CD8-positive, alpha-beta memory T cell (primary cell): ENCODE measurements around the gene EID2B. TPM values are rescaled to one million over a fixed set of nuclear protein-coding genes. Genes with fewer than 3 reads are reported as not detected.

Source experiments
- CTCF ChIA-PET: fragments of 350-600 bp; sonication (Branson Sonifier 250); formaldehyde crosslinking; loops from one replicate; lab custom pipeline; 2021; ENCODE audit warnings: antibody characterized with exemption; lab: Charles Lee
- POLR2A ChIA-PET: fragments of 350-600 bp; sonication (Branson Sonifier 250); formaldehyde crosslinking; loops from one replicate; lab custom pipeline; 2021; ENCODE audit warnings: antibody characterized with exemption; lab: Charles Lee
- DNase-seq, 5 donors: peaks; one replicate each; pipeline versions ENCODE4 v3.0.0 to v3.0.0-alpha.2; 2020 to 2022; ENCODE audit warnings: mixed read lengths in 1 of 5
- H3K27ac ChIP-seq: one replicate; pipeline ENCODE4 v1.7.0; 2013; ENCODE audit warnings: low read depth, mild to moderate bottlenecking, low read length, moderate library complexity
- H3K27me3 ChIP-seq: 2 replicates; pipeline ENCODE4 v1.7.0; 2013; ENCODE audit warnings: low read length, mild to moderate bottlenecking; ENCODE audit not compliant: insufficient read depth, poor library complexity, severe bottlenecking
- H3K36me3 ChIP-seq: 2 replicates; pipeline ENCODE4 v1.7.0; 2013; ENCODE audit warnings: mild to moderate bottlenecking, low read length, moderate library complexity; ENCODE audit not compliant: insufficient read depth
- H3K4me1 ChIP-seq: 2 replicates; pipeline ENCODE4 v1.7.0; 2013; ENCODE audit warnings: mild to moderate bottlenecking, low read length, moderate library complexity; ENCODE audit not compliant: insufficient read depth
- H3K4me3 ChIP-seq: 2 replicates; pipeline ENCODE4 v1.7.0; 2013; ENCODE audit warnings: mild to moderate bottlenecking, low read length
- H3K9me3 ChIP-seq: 2 replicates; pipeline ENCODE4 v1.7.0; 2013; ENCODE audit warnings: mild to moderate bottlenecking, low read length
- H3K27ac Mint-ChIP-seq, 8 donors: one replicate each; pipeline ENCODE4 v1.8.0; 2020 to 2021; ENCODE audit warnings: mixed read lengths in 8 of 8, mild to moderate bottlenecking in 6 of 8, inconsistent platforms in 3 of 8, moderate library complexity in 3 of 8
- H3K27me3 Mint-ChIP-seq, 2 donors: one replicate each; pipeline ENCODE4 v1.8.0; 2020 to 2021; ENCODE audit warnings: mixed read lengths in 2 of 2, mild to moderate bottlenecking in 1 of 2, moderate library complexity in 1 of 2
- H3K36me3 Mint-ChIP-seq, 3 donors: one replicate each; pipeline ENCODE4 v1.8.0; 2020 to 2021; ENCODE audit warnings: mixed read lengths in 3 of 3, inconsistent platforms in 1 of 3, mild to moderate bottlenecking in 1 of 3
- H3K4me1 Mint-ChIP-seq, 3 donors: one replicate each; pipeline ENCODE4 v1.8.0; 2020 to 2021; ENCODE audit warnings: mixed read lengths in 3 of 3, inconsistent platforms in 1 of 3, mild to moderate bottlenecking in 1 of 3
- H3K4me3 Mint-ChIP-seq, 7 donors: one replicate each; pipeline ENCODE4 v1.8.0; 2020 to 2021; ENCODE audit warnings: mixed read lengths in 7 of 7, mild to moderate bottlenecking in 6 of 7, moderate library complexity in 4 of 7, inconsistent platforms in 2 of 7
- H3K9me3 Mint-ChIP-seq, 5 donors: one replicate each; pipeline ENCODE4 v1.8.0; 2020 to 2022; ENCODE audit warnings: mixed read lengths in 5 of 5, mild to moderate bottlenecking in 3 of 5, moderate library complexity in 2 of 5, inconsistent platforms in 1 of 5
- polyA plus RNA-seq: library from polyadenylated mRNA; unstranded; fragments of 300-500 nt; fragmentation: Illumina TruSeq; gene quantifications from one replicate; pipeline ENCODE4 v1.2.3, GENCODE V29; 2021
- total RNA-seq, 2 experiments: library from RNA; stranded (reverse); gene quantifications; one replicate each; pipeline ENCODE4 v1.2.3, GENCODE V29; 2021

The EID2B gene
- total and polyA plus RNA-seq, 3 experiments from 2014 or later, result 3.4 to 8.5 (median 3.7) TPM

- Histone ChIP-seq H3K27me3 (peaks cover 5% of the 10 kb centered on the region), H3K36me3 (no peaks in the 10 kb centered on the region), H3K27ac (no peak overlapping the region), H3K4me1 (peaks cover 14% of the 10 kb centered on the region), H3K4me3 (peak overlapping the region; percentile 34), H3K9me3 (no peaks in the 10 kb centered on the region)
- H3K27ac Mint-ChIP-seq, result no peak overlapping the region
- ChIA-PET POLR2A (no interaction called here), CTCF (interaction anchor here (1.4 kb wide), 1 partner anchor 12 kb away, joined by 4 read pairs; no protein-coding TSS in a partner anchor)
- H3K4me3 Mint-ChIP-seq, result peak overlapping the region; percentile 69 to 84 (median 79)
- peaks cover 16 to 22% (median 18%) of the 10 kb centered on the region in 3 donors for H3K4me1 Mint-ChIP-seq
- peak in 3 of 5 donors; percentile 23 to 57 (median 35) for DNase-seq
- peaks cover 0 to 6% (median 0%) of the 10 kb centered on the region in 5 donors for H3K9me3 Mint-ChIP-seq
- peaks cover 35 to 60% of the 10 kb centered on the region in 2 donors for H3K27me3 Mint-ChIP-seq
- no peaks in the 10 kb centered on the region for H3K36me3 Mint-ChIP-seq
Measured at GRCh38 chr19:39506944-39507714, 25.5 kb downstream of the EID2B start.

- H3K4me3 ChIP-seq, result no peak overlapping the region
- H3K9me3 ChIP-seq, result no peaks in the 10 kb centered on the region
- H3K27me3 ChIP-seq, result peaks cover 8% of the 10 kb centered on the region
- Mint-ChIP-seq H3K27ac (peak overlapping the region in 1 of 8 donors; percentile 66), H3K4me1 (peaks cover 16 to 22% (median 18%) of the 10 kb centered on the region in 3 donors), H3K36me3 (no peaks in the 10 kb centered on the region), H3K9me3 (peaks cover 0 to 6% (median 0%) of the 10 kb centered on the region in 5 donors), H3K4me3 (peak overlapping the region; percentile 30 to 69 (median 66)), H3K27me3 (peaks cover 35 to 59% of the 10 kb centered on the region in 2 donors)
- ChIA-PET POLR2A (no interaction called here), CTCF (interaction anchor here (1.4 kb wide), 1 partner anchor 13 kb away, joined by 4 read pairs; no protein-coding TSS in a partner anchor)
- H3K27ac ChIP-seq, result no peak overlapping the region
- no peaks in the 10 kb centered on the region for H3K36me3 ChIP-seq
- DNase-seq, result no peak
- peaks cover 14% of the 10 kb centered on the region for H3K4me1 ChIP-seq
Measured at GRCh38 chr19:39506598-39506943, 26.1 kb downstream of the EID2B start.

GRCh38 chr19:39502640-39503417 lies 29.8 kb downstream of the EID2B start:
- Histone ChIP-seq H3K9me3 (no peaks in the 10 kb centered on the region), H3K27ac (no peak overlapping the region), H3K27me3 (peaks cover 31% of the 10 kb centered on the region), H3K4me3 (no peak overlapping the region), H3K4me1 (peaks cover 25% of the 10 kb centered on the region), H3K36me3 (no peaks in the 10 kb centered on the region)
- peaks cover 0 to 7% (median 0%) of the 10 kb centered on the region in 5 donors for H3K9me3 Mint-ChIP-seq
- no peaks in the 10 kb centered on the region for H3K36me3 Mint-ChIP-seq
- peak overlapping the region in 4 of 8 donors; percentile 38 to 66 (median 52) for H3K27ac Mint-ChIP-seq
- peaks cover 26 to 41% (median 30%) of the 10 kb centered on the region in 3 donors for H3K4me1 Mint-ChIP-seq
- peak overlapping the region in 2 of 7 donors; percentile 46 to 52 for H3K4me3 Mint-ChIP-seq
- CTCF ChIA-PET, result interaction anchor here (0.8 to 2.1 kb wide), 9 partner anchors 11 to 112 kb away, joined by 3 to 11 read pairs (median 4); partner anchors contain the start of genes EID2B, PAF1, SELENOV and SUPT5H
- POLR2A ChIA-PET, result interaction anchor here (0.9 kb wide), 1 partner anchor 62 kb away, joined by 4 read pairs; no protein-coding TSS in a partner anchor
- peak; percentile 68 to 82 (median 75) for DNase-seq
- peaks cover 50 to 72% of the 10 kb centered on the region in 2 donors for H3K27me3 Mint-ChIP-seq

GRCh38 chr19:39501340-39501739 lies 31.3 kb downstream of the EID2B start:
- H3K27me3 ChIP-seq, result peaks cover 31% of the 10 kb centered on the region
- peaks cover 21% of the 10 kb centered on the region for H3K4me1 ChIP-seq
- Mint-ChIP-seq H3K27ac (no peak overlapping the region), H3K4me3 (no peak overlapping the region), H3K4me1 (peaks cover 21 to 31% (median 22%) of the 10 kb centered on the region in 3 donors), H3K27me3 (peaks cover 48 to 65% of the 10 kb centered on the region in 2 donors), H3K9me3 (peaks cover 0 to 4% (median 0%) of the 10 kb centered on the region in 5 donors), H3K36me3 (no peaks in the 10 kb centered on the region)
- ChIA-PET POLR2A (no interaction called here), CTCF (interaction anchor here (0.6 to 1.3 kb wide), 2 partner anchors 13 to 27 kb away, joined by 3 to 5 read pairs; no protein-coding TSS in a partner anchor)
- no peaks in the 10 kb centered on the region for H3K36me3 ChIP-seq
- H3K4me3 ChIP-seq, result no peak overlapping the region
- no peak overlapping the region for H3K27ac ChIP-seq
- DNase-seq, result no peak
- H3K9me3 ChIP-seq, result no peaks in the 10 kb centered on the region

DNA sequence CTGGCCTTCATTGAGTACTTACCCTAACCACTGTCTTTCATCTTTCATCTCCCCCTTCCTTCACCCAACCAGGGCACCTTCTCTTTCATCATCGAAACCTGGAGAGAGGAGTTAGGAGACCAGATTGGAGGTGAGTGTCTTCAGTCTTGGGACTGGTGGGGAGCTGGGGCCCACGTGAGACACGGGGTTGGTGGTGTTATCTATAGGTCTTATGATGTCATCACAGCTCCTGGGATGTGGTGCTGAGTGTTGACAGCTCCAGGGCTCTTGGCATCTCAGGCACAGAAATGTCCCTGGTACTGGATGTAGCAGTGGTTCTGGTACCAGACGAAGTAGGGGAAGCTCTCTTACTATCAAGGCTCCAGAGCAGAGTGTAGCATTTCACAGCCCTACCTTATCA lies 32.1 kb downstream of the EID2B start:
- H3K4me3 Mint-ChIP-seq, result peak overlapping the region in 1 of 7 donors; percentile 17
- no peaks in the 10 kb centered on the region for H3K36me3 ChIP-seq
- no peaks in the 10 kb centered on the region for H3K36me3 Mint-ChIP-seq
- H3K4me1 ChIP-seq, result peaks cover 21% of the 10 kb centered on the region
- DNase-seq, result no peak
- H3K9me3 ChIP-seq, result no peaks in the 10 kb centered on the region
- peak overlapping the region in 1 of 8 donors; percentile 19 for H3K27ac Mint-ChIP-seq
- H3K27ac ChIP-seq, result no peak overlapping the region
- H3K4me1 Mint-ChIP-seq, result peaks cover 18 to 29% (median 20%) of the 10 kb centered on the region in 3 donors
- H3K27me3 ChIP-seq, result peaks cover 31% of the 10 kb centered on the region
- POLR2A ChIA-PET, result interaction anchor here (0.6 kb wide), 1 partner anchor 56 kb away, joined by 3 read pairs; no protein-coding TSS in a partner anchor
- CTCF ChIA-PET, result interaction anchor here (1.3 kb wide), 1 partner anchor 26 kb away, joined by 5 read pairs; no protein-coding TSS in a partner anchor
- H3K9me3 Mint-ChIP-seq, result peaks cover 0 to 4% (median 0%) of the 10 kb centered on the region in 5 donors
- H3K27me3 Mint-ChIP-seq, result peaks cover 45 to 66% of the 10 kb centered on the region in 2 donors
- H3K4me3 ChIP-seq, result no peak overlapping the region

GRCh38 chr19:39499932-39500331 lies 32.7 kb downstream of the EID2B start:
- H3K9me3 Mint-ChIP-seq, result peaks cover 0 to 4% (median 0%) of the 10 kb centered on the region in 5 donors
- no peak for DNase-seq
- H3K27me3 Mint-ChIP-seq, result peaks cover 43 to 63% of the 10 kb centered on the region in 2 donors
- no peaks in the 10 kb centered on the region for H3K36me3 Mint-ChIP-seq
- H3K27ac Mint-ChIP-seq, result no peak overlapping the region
- Histone ChIP-seq H3K27ac (no peak overlapping the region), H3K27me3 (peaks cover 31% of the 10 kb centered on the region), H3K36me3 (no peaks in the 10 kb centered on the region), H3K9me3 (no peaks in the 10 kb centered on the region), H3K4me3 (no peak overlapping the region), H3K4me1 (peaks cover 21% of the 10 kb centered on the region)
- POLR2A ChIA-PET, result interaction anchor here (0.7 kb wide), 1 partner anchor 245 kb away, joined by 4 read pairs; no protein-coding TSS in a partner anchor
- CTCF ChIA-PET, result interaction anchor here (1.0 to 1.3 kb wide), 2 partner anchors 20 to 26 kb away, joined by 3 to 5 read pairs; no protein-coding TSS in a partner anchor
- peaks cover 18 to 29% (median 19%) of the 10 kb centered on the region in 3 donors for H3K4me1 Mint-ChIP-seq
- peak overlapping the region in 6 of 7 donors; percentile 45 to 72 (median 60) for H3K4me3 Mint-ChIP-seq
